ELF-1 (cell line): ENCODE measurements around the gene MAGIX.
A peak's percentile ranks its signal among the peaks of the same experiment; 100 is the strongest.
"Not testable (repeated sequence)": the region's sequence is repeated elsewhere in the genome, so short reads cannot be mapped to it uniquely, and the experiment has no call there.

ENCODE experiments used
- DNase-seq: peaks from one replicate; pipeline ENCODE4 v3.0.0-alpha.2; 2016; ENCODE audit warnings: low read depth, low spot score

Gene MAGIX

DNA sequence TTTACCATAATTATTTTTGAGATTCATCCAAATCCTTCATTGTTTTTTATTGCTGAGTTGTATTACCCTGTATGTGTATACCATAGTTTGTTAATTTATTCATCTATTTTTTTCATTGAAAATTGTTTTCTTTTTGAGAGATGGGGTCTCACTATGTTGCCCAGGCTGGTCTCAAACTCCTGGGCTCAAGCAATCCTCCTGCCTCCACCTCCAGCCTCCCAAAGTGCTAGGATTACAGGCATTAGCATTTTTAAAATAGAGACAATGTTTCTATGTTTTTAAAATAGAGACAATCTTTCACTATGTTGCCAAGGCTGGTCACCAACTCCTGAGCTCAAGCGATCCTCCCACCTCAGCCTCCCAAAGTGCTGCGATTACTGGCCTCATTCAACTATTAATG, 1.6 kb upstream of the MAGIX start:
- no peak for DNase-seq

DNA sequence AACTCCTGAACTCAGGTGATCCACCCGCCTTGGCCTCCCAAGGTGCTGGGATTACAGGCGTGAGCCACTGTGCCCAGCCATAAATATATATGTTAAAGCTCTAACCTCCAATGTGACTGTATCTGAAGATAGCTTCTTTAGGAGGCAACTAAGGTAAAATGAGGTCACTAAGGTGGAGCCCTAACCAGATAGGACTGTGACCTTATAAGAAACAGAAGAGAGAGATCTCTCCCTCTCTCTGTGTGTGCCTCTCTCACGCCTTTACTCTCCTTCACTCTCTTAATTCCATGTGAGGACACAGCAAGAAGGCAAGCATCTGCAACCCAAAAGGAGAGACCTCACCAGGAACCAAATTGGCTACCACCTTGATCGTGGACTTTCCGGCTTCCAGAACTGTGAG, 926 bp upstream of the MAGIX start:
- DNase-seq: no peak

DNA sequence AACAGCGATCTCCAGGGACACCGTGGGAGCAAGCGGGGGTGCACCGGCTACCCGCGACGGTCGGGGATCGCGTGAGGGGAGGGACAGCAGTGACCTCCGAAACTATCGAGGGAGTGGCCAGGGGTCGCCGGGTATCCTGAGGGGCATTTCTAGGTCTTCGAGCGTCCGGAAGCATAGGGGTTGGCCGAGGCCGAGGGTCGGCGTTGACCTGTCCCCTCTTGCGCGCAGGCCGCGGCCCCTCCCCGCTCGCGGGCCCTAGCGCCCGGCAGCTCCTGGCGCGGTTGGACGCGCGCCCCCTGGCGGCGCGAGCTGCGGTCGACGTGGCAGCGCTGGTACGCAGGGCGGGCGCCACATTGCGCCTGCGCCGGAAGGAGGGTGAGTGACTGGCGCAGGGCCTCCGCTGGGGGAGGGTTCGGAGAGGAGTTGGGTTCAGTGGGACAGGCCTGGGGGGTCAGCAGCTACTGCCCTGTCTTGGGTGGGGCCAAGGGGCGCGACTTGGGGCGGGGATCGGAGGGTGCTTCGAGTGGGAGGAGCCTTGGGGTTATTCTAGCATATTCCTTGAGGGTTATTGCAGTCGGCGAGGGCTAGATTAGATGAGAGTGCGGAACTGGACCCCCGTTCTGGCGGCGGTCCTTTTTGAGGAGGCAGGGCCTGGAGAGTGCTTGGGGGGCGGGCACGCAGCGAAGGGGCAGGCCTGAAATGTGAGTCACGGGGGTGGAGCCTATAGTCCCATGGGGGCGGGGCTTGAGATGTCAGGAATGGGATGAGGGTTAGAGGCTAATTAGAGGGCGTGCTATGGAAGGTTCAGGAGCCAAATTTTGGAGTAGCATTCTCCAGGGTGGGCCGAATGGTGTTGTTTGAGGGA, 1.2 kb downstream of the MAGIX start:
- peak; percentile 97 for DNase-seq

DNA sequence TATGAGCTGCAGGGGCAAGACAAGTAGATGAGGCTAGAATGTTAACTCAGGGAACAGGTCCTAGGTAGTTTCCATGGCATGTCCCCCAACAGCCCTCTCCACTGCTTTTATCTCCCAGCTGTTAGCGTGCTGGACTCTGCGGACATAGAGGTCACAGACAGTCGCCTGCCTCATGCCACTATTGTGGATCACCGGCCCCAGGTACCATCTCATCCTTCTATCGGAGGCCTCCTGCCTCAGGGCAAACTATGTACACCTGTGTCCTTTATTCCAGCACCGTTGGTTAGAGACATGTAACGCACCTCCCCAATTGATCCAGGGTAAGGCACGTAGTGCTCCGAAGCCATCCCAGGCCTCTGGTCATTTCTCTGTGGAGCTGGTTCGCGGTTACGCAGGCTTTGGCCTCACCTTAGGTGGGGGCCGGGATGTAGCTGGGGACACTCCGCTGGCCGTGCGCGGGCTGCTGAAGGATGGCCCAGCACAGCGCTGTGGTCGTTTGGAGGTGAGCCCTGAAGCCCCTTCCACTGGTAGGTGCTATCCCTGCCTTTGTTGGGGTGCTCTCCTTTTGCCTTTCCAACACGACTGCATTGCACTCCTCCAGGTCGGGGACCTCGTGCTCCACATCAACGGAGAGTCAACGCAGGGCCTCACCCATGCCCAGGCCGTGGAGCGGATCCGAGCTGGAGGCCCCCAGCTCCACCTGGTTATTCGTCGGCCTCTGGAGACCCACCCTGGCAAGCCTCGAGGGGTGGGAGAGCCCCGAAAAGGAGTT, 2.2 kb downstream of the MAGIX start:
- DNase-seq: no peak

DNA sequence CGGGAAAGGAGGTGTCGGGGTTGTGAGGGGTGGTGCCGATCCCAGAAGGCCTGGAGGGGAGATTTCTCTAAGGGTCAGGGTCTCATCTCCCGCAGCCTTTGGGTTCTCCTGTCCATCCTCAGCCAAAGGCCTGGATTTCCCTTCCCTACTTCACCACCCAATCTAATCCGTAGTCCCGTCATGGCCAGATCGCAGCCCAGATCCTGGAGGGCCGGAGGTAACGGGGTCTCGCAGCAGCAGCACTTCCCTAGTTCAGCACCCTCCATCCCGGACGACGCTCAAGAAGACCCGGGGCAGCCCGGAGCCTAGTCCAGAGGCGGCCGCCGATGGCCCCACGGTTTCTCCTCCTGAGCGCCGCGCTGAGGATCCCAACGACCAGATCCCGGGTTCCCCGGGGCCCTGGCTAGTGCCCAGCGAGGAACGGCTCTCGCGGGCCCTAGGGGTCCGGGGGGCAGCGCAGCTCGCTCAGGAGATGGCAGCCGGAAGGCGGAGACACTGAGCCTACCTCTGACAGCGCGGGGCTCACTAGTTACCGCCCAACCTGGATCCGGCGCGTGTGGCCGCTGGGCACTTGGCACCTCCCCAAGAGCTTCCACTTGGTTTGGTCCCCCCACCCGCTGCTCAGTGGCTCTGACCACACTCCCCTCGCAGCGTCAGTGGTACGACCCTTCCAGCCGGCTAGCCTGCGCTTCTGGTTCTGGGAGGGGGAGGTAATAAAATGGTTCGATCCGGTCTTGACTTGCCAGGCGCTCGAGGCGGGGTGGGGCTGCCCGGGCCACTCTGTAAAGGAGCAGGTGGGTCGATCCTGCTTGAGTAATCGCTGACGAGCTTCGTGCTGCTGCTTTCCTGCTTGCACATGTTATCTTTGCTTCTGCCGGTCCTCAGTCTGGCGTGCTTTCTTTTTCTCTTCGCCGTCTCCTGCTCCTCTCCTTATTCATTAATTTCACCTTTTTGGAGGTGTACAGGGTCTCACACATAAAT, 3.6 kb downstream of the MAGIX start:
- peak; percentile 98 for DNase-seq

DNA sequence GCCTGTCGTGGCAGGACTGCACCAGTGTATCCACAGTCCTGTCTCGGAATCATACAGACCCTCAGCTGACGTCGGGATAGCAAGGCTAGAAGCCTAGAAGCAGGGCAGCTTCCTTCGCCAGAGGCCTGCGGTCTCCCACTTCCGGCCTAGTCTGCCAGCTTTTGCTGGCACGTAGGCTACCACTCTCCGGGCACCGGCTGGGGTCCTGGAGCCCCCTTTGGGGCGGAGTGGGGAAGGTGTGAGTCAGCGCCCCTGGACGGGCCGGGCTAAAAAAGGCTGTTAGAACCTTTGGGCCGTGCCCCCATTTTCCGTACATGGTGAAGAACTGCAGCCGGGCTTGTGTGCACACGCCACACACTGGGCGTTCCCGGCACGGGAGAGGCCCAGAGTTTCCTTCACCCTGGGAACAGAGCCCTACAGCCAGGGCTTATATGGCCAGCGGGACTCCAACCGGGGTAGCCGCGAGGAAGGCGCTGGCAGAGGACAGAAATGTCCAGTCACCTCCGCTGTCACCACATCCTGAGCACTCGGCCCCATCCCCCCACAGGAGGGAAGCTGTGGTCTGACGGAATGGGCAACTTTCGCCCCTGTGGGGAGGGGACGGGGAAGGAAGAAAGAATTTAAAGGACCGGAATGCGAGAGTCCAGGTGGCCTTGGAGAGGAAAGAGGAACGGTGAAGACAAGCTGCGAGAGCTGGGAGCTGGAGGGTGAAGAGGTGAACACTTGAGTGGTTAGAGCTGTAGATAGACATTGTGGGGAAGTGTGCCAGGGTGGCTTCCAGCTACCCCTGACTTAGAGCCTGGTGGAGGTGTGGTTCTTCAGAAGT, 4.6 kb downstream of the MAGIX start:
- peak; percentile 70 for DNase-seq

DNA sequence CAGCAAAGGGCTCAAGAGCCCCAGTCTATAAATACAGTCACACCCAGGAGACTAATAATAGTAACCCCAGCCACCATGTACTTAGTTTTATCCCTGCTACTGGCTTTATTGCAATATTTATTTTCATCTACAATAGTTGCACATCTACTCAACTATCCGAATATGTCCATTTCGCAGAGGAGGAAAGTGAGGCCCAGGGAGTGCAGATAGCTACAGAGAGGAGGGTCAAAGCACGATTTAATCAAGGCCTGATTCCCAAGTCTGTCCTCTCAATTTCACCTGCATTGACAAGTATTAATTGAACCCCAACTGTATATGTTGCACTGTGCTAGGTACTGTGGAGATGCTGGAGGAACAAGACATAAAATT, 5.2 kb downstream of the MAGIX start:
- no peak for DNase-seq

DNA sequence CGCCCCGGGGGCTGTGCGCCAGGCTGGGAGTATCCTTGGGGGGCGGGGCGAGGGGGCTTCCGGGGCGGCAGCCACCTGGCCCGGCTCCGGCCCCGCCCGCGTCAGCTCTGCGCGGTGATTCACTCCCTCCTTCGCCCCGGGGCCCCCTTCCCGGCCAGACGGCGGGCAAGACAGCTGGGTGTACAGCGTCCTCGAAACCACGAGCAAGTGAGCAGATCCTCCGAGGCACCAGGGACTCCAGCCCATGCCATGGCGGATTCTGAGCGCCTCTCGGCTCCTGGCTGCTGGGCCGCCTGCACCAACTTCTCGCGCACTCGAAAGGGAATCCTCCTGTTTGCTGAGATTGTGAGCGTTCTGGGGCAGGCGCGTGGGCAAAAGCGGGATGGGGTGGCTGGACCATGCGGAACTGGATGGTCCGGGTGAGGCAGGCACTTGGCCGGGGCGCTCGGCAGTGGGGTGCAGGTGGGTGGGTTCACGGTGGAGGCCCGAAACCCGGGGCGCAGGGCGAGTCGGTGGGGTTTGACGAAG, 9.3 kb downstream of the MAGIX start, which contains the start of gene PLP2:
Gene PLP2, plus strand, starts transcription at position 147 of the 528 bp plus-strand sequence. Its CDS starts 103 bp downstream, at position 250.
- DNase-seq: peak; percentile 58

DNA sequence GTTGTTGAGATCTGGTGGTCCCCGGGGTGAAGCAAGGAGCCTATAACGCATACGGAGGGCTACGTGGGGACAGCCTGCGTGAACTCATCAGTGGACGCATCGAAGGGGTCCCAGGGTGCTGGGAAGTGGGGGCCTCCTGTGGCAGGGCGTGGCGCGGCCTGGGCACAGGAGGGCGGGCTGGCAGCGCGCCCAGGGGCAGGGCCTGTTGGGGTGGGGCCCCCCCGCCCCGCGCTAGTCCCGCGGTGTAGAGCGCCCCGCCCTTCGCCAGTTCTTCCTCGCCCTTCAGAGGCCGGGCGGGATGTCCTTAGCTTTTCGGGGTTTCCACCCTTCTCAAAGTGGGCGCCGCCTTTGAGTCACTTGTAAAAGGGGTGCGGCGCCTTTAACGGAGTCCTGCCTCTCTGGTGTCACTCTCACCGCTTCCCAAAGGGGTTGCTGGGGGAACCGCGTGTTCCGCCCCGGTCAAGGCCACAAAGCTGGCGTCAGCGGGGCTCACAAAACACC, 9.8 kb downstream of the MAGIX start:
- no peak for DNase-seq

DNA sequence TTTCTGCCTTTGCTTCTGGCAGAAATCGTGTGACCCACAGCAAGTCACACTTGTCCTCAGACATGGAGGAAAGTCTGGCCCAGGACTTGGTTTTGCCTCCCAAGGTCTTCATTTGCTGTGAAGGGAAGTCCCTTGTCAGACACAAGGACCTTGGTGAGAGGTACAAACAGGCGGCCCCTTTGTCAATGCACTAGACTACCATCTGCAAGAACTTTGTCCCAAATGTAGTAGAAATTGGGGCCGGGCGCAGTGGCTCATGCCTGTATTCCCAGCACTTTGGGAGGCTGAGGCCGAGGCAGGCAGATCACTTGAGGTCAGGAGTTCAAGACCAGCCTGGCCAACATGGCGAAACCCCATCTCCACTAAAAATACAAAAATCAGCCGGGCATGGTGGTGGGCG, 11.0 kb downstream of the MAGIX start:
- DNase-seq: not testable (repeated sequence)

DNA sequence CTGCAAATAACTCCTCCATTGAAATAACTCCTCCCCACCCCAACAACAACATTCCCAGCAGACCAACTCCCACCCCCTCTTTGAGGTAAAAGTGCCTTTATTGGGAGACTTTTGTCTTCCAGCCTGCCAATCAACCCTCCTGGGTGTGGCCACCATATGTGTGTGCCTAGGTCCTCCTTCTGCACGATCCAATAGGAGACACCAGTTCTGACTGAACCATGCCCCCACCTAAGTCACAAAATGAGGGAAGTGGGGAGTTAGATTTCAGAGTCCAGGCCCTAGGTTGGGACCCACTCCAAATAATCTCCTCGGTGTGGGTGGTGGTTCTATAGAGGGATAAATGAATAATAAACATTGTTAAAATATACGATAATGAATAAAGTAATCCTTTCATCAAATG, 12.2 kb downstream of the MAGIX start:
- DNase-seq: no peak

DNA sequence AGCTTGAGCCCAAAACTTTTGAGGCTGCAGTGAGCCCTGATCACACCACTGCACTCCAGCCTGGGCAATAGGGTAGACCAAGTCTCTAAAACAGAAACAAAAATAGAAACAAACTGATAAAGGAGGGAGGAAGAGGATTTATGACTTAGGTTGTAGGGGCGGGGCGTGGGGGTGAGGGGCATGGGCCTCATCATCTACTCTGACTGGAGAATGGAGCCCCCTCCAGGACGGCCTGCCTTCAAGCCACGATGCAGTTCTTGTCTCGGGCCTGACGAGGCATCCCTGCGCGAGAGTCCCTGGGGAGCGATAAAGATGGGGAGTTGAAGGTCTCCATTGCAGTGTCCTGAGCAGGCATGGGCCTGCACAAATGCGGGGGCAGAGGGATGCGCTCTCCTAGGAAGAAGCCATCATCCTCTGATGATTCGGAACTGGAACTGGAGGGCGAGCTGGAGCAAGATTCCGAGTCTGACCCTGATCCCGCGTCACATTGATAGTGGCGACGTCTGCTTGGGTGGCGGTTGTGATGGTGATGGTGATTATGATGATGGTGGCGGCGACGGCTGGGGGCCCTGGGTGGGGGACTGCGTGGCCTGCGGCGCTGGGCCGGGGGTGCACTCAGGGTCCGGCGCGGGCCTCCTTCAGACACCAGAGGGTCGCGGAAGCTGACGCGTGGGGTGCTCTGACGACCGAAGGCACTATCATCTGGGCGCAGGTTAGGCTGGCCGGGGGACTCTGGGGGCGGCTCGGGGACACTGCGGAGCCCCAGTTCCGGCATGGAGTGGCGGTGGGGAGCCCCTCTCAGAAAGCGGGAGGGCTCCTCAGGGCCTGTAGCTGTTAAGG, 13.1 kb downstream of the MAGIX start:
- no peak for DNase-seq

DNA sequence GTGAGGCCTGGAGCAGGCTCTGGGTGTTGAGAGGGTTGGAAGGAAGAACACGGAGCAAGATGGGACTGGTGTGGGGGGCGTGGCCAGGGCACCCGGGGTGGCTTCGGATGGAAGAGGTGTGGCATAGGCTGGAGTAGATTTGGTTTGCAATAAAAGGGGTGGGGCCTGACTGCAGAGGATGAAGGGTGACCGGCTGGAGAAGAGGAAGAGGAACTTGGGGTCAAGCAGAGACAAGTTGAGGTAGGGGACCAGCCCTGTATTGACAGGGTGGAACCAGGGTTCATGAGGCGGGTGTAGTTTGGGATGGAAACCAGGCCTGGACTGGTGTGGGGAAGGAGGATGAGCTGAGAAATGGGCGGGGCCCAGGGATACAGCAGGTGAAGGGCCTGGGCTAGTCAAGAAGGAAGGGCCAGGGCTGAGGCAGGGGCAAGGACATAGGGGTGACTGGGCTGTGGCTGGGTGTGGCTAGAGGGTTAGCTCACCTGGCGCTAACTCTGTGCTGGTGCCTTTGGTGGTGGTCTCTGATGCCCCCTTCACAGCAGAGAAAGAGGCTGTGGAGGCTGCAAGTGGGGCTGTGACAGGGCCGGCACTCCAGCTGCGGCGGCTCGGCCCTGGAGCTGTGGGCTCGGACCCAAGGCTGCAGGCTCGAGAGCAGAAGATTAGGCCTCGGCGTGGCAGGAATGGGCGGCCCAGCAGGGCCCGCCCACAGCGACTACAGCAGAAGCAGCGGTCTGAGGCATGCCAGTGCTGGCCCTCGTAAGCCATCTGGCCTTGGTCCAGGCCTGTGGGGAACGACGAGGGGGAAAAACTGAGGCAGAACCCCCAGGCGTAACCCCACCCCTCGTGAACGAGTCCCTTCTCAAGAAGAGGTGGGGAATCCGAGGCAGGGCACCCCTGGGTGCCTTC, 14.1 kb downstream of the MAGIX start:
- DNase-seq: no peak

DNA sequence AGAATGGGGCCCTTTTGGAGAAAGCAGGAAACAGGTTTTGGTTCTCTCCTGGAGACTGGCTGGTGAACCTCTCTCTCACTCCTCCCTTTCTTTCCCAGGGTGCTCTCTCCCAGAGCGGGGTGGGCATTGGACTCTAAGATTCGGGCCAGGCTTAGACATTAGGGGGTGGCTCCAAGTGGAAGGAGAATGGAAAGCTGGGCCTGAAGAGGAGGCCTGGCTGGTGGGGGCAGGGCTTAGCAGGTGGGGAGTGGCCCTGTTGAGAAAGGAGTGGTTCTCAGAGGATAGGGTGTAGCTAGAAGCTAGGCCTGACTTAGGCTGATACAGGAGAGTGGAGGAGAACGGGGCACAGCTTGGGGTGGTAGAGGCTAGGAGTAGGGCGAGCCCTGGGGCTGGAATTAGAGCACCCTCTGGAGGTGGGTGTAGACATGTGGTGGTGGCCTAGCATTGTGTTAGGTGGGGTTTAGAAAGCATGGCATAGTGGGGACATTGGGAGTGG, 14.8 kb downstream of the MAGIX start:
- DNase-seq: no peak

DNA sequence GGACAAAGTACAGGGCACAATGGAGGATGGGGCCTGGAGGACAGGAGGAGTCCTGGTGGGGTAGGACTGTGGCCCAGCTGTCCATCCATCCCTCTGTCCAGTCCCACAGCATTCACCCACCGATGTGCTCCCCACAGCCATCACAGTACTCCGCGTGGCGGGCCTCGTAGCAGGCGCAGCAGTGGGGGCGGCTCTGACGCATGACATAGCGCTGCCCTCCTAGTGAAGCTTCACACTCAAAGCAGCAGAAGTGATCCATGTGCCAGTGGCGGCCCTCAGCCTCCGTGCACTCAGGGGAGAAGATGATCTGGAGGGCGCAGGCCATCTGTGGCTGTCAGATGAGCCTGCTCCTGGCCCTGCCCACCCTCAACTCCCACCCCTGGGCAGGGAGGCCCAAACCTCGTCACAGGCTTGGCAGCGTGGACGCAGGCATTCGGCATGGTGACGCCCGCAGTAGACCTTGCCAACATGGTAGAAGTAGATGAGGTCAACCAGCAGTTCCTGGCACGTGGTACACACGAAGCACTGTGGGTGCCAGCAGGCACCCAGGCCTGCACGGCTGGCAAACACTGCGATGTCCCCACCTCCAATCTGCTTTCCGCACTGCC, 15.4 kb downstream of the MAGIX start:
- no peak for DNase-seq

DNA sequence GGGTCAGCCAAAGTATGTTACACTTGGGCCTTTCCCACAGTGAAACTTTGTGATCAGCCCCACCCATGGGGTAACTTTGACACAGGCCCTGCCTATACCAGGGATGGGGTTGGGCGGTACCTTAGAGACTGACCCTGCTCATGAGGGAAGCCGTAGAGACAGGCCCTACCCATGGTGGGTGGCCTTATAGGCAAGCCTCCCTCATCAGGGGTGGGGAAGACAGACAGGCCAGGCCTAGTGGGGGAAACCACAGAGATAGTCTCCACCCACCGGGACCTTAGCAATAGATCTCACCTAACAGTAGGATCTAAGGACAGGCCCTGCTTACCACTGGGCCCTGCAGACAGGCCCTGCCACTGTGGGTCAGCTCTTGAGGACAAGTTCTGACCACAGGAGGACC, 16.0 kb downstream of the MAGIX start:
- no peak for DNase-seq

DNA sequence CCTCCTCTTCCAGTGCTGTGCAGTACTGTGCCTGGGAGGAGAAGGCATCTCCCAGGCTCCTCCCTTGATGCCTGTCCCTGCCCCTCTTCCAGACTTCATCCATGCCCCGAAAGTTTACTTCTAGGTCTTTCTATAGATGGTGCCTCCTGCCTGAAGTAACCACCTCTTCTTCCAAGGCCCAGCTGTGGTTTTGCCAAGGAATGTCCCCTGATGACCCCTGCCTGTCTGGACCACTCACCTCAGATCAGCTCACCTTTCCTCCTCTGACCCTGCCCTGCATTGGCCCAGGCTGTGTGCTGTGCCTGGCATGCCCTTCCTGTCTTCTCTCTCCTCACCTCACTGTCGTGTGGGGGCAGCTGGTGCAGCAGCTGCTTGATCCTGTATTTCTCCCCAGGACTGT, 16.8 kb downstream of the MAGIX start:
- no peak for DNase-seq
